Panc1 (cell line): Measurements from ENCODE around the gene ZHX3. TPM values are rescaled to one million over a fixed set of nuclear protein-coding genes. Genes with fewer than 3 reads are reported as not detected.

Source experiments
- ATAC-seq: fragments of 200-7000 bp; cut with Tn5 transposase; 2 replicates; pipeline ENCODE4 v1.9.1; 2020; ENCODE audit warnings: mild to moderate bottlenecking, moderate library complexity
- BruUV-seq: library from RNA; stranded (reverse); fragments of 400-500 nt; replicated peaks from 2 replicates; lab custom pipeline; 2021; lab: Mats Ljungman, UMichigan
- CTCF ChIA-PET: fragments of 300-600 bp; sonication (Branson Sonifier 250); formaldehyde crosslinking; loops from one replicate; lab custom pipeline; 2022; ENCODE audit warnings: antibody characterized with exemption; lab: Charles Lee
- POLR2A ChIA-PET: fragments of 300-600 bp; sonication (Branson Sonifier 250); formaldehyde crosslinking; loops from one replicate; lab custom pipeline; 2022; ENCODE audit warnings: antibody characterized with exemption; lab: Charles Lee
- DNase-seq: peaks from one replicate; pipeline ENCODE4 v3.0.0-alpha.2; 2010; ENCODE audit warnings: low read depth, low spot score
- H3K27ac ChIP-seq: 2 replicates; pipeline ENCODE4 v1.5.1; 2011; ENCODE audit warnings: mild to moderate bottlenecking, low read length, inconsistent platforms
- H3K27me3 ChIP-seq: fragments of 200-500 bp; sonication (Bioruptor generic); 2 replicates; pipeline ENCODE4 v1.6.0; 2014; ENCODE audit warnings: low read length, inconsistent platforms; ENCODE audit not compliant: control insufficient read depth, insufficient read depth
- H3K36me3 ChIP-seq: fragments of 200-500 bp; sonication (Bioruptor generic); 2 replicates; pipeline ENCODE4 v1.5.1; 2014; ENCODE audit warnings: inconsistent platforms, mild to moderate bottlenecking, low read length, moderate library complexity; ENCODE audit not compliant: control insufficient read depth, insufficient read depth
- H3K4me1 ChIP-seq: 2 replicates; pipeline ENCODE4 v1.5.1; 2011; ENCODE audit warnings: inconsistent platforms, mild to moderate bottlenecking, low read length, moderate library complexity; ENCODE audit not compliant: control insufficient read depth, insufficient read depth
- H3K4me3 ChIP-seq, 2 experiments: 2 replicates each; pipeline ENCODE4 v1.5.1; 2011 to 2012; ENCODE audit warnings: low read depth in 2 of 2, low read length in 2 of 2, mild to moderate bottlenecking in 2 of 2, inconsistent platforms in 1 of 2, moderate library complexity in 1 of 2
- H3K9me3 ChIP-seq: fragments of 200-500 bp; sonication (Bioruptor generic); 2 replicates; pipeline ENCODE4 v1.5.1; 2014; ENCODE audit warnings: low read depth, mild to moderate bottlenecking, inconsistent platforms, low read length, moderate library complexity; ENCODE audit not compliant: control insufficient read depth, insufficient read depth
- CTCF ChIP-seq: fragments of 450-650 bp; IDR thresholded peaks from 2 replicates; pipeline ENCODE4 v1.5.1; 2017; ENCODE audit warnings: mild to moderate bottlenecking
- POLR2AphosphoS5 ChIP-seq: IDR thresholded peaks from 2 replicates; pipeline ENCODE4 v1.6.1; 2012; ENCODE audit warnings: mild to moderate bottlenecking, low read depth, low read length, moderate library complexity
- SIN3A ChIP-seq: IDR thresholded peaks from 2 replicates; pipeline ENCODE4 v1.6.1; 2012; ENCODE audit warnings: low read depth, mild to moderate bottlenecking, low read length, moderate library complexity, borderline replicate concordance; ENCODE audit not compliant: insufficient read depth
- TCF7L2 ChIP-seq: IDR thresholded peaks from 2 replicates; pipeline ENCODE4 v1.6.1; 2011; ENCODE audit warnings: mild to moderate bottlenecking, low read depth, low read length, inconsistent platforms
- in situ Hi-C: cut with HindIII; loops from 2 replicates; pipeline ENCODE4 v1.10.0; 2016; ENCODE audit warnings: low sequenced_read_pairs, low pct_unique_long_range_greater_than_20kb
- intact Hi-C: fragments of 100-400 bp; cut with micrococcal nuclease; formaldehyde crosslinking; loops from one replicate; pipeline ENCODE4 v1.10.0; 2022; ENCODE audit not compliant: unreplicated experiment
- total RNA-seq: library from RNA; stranded (reverse); gene quantifications from one replicate; pipeline ENCODE4 v1.2.1, GENCODE V29; 2021; ENCODE audit not compliant: unreplicated experiment
- TF ChIP-seq, protein P1 (sequence below), 2 experiments: IDR thresholded peaks; 2 replicates each; pipeline ENCODE4 v1.6.1; 2011 to 2012; ENCODE audit warnings: low read depth in 2 of 2, control low read depth in 1 of 2, low read length in 1 of 2, mild to moderate bottlenecking in 1 of 2, moderate library complexity in 1 of 2; ENCODE audit not compliant: insufficient read depth in 1 of 2

ZHX3 gene
- total RNA-seq, 1 experiment from 2014 or later = 19.8 TPM

DNA sequence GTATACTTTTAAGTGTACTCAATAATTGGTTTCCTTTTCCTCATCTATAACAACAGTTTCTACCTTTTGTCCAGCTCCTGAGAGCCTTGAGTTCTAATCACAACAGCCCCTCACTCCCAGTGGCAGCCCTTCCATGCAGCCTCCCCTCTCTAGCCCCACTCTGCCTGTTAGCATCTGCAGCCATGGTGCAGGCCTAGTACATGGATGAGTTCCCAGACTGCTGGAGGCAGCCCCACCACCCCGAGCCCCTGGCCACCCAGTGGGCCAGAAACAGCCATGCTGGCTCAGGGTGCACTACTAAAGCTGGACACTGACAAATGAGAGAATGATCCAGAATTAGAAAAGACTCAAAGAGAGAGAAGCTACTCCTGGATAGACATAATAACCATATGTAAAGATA is 13.4 kb upstream of the ZHX3 start:
- TF ChIP-seq CTCF (no peak), TCF7L2 (no peak), SIN3A (no peak), POLR2AphosphoS5 (no peak)
- TF ChIP-seq, protein P1, sequence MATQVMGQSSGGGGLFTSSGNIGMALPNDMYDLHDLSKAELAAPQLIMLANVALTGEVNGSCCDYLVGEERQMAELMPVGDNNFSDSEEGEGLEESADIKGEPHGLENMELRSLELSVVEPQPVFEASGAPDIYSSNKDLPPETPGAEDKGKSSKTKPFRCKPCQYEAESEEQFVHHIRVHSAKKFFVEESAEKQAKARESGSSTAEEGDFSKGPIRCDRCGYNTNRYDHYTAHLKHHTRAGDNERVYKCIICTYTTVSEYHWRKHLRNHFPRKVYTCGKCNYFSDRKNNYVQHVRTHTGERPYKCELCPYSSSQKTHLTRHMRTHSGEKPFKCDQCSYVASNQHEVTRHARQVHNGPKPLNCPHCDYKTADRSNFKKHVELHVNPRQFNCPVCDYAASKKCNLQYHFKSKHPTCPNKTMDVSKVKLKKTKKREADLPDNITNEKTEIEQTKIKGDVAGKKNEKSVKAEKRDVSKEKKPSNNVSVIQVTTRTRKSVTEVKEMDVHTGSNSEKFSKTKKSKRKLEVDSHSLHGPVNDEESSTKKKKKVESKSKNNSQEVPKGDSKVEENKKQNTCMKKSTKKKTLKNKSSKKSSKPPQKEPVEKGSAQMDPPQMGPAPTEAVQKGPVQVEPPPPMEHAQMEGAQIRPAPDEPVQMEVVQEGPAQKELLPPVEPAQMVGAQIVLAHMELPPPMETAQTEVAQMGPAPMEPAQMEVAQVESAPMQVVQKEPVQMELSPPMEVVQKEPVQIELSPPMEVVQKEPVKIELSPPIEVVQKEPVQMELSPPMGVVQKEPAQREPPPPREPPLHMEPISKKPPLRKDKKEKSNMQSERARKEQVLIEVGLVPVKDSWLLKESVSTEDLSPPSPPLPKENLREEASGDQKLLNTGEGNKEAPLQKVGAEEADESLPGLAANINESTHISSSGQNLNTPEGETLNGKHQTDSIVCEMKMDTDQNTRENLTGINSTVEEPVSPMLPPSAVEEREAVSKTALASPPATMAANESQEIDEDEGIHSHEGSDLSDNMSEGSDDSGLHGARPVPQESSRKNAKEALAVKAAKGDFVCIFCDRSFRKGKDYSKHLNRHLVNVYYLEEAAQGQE (IDR thresholded peaks at IDR 0.05; ENCODE audit: insufficient read depth in 1 of 2, low read depth in 2 of 2, low read length in 1 of 2) = no peak
- no TSS peak for BruUV-seq
- H3K4me1 ChIP-seq = peaks cover 7% of the 10 kb centered on the region
- in situ Hi-C loops = no loop called here
- DNase-seq (no peak), ATAC-seq (no peak)
- ChIA-PET POLR2A (no interaction called here), CTCF (no interaction called here)
- no peak overlapping the region for H3K27ac ChIP-seq
- no peaks in the 10 kb centered on the region for H3K9me3 ChIP-seq
- no peaks in the 10 kb centered on the region for H3K27me3 ChIP-seq
- intact Hi-C loops = no loop called here
- H3K36me3 ChIP-seq = no peaks in the 10 kb centered on the region
- no peak overlapping the region for H3K4me3 ChIP-seq

DNA sequence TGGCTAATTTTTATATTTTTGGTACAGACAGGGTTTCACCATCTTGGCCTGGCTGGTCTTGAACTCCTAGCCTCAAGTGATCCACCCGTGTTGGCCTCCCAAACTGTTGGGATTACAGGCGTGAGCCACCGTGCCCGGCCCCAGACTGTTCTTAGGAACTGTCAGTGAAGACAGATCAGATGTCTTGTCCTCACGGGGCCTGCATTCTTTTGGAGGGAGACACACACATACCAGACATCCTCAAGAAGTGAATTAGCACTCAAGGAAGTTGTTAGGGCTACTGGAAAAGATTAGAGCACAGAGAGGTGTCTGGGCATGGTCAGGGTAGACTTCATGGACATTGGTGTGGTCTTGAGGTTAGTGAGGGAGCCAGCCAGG is 12.8 kb upstream of the ZHX3 start:
- in situ Hi-C loops = no loop called here

More for the DNA sequence above, 12.8 kb upstream of the ZHX3 start:
- ChIA-PET POLR2A (interaction anchor here (0.6 kb wide), 1 partner anchor 329 kb away, joined by 4 read pairs; no protein-coding TSS in a partner anchor), CTCF (interaction anchor here (0.5 kb wide), 1 partner anchor 12 kb away, joined by 3 read pairs; no protein-coding TSS in a partner anchor)
- no peak overlapping the region for H3K4me3 ChIP-seq
- ATAC-seq (no peak), DNase-seq (no peak)
- TF ChIP-seq, protein P1 (IDR thresholded peaks at IDR 0.05; ENCODE audit: insufficient read depth in 1 of 2, low read depth in 2 of 2, low read length in 1 of 2) = no peak
- no peak for TF ChIP-seq POLR2AphosphoS5
- intact Hi-C loops = no loop called here
- no peak overlapping the region for H3K27ac ChIP-seq
- BruUV-seq = no TSS peak
- H3K36me3 ChIP-seq = no peaks in the 10 kb centered on the region
- no peaks in the 10 kb centered on the region for H3K9me3 ChIP-seq
- peaks cover 7% of the 10 kb centered on the region for H3K4me1 ChIP-seq
- no peaks in the 10 kb centered on the region for H3K27me3 ChIP-seq
